GM12875 (cell line): ENCODE data around the gene OVAAL.
"Not testable (repeated sequence)": the region's sequence is repeated elsewhere in the genome, so short reads cannot be mapped to it uniquely, and the experiment has no call there.

Source experiments
- H3K4me3 ChIP-seq: one replicate; pipeline ENCODE4 v1.5.1; 2011; ENCODE audit warnings: low read depth, low read length, control low read depth
- TF ChIP-seq, protein P1 (sequence below): IDR thresholded peaks from 2 replicates; pipeline ENCODE4 v1.5.1; 2011; ENCODE audit warnings: low read depth, mild to moderate bottlenecking, control low read depth, inconsistent platforms, low read length, moderate library complexity, borderline replicate concordance; ENCODE audit not compliant: insufficient read depth

Gene OVAAL

GRCh38 chr1:180540697-180541594, 17.8 kb upstream of the OVAAL start:
- no peak overlapping the region for H3K4me3 ChIP-seq
- TF ChIP-seq, protein P1, sequence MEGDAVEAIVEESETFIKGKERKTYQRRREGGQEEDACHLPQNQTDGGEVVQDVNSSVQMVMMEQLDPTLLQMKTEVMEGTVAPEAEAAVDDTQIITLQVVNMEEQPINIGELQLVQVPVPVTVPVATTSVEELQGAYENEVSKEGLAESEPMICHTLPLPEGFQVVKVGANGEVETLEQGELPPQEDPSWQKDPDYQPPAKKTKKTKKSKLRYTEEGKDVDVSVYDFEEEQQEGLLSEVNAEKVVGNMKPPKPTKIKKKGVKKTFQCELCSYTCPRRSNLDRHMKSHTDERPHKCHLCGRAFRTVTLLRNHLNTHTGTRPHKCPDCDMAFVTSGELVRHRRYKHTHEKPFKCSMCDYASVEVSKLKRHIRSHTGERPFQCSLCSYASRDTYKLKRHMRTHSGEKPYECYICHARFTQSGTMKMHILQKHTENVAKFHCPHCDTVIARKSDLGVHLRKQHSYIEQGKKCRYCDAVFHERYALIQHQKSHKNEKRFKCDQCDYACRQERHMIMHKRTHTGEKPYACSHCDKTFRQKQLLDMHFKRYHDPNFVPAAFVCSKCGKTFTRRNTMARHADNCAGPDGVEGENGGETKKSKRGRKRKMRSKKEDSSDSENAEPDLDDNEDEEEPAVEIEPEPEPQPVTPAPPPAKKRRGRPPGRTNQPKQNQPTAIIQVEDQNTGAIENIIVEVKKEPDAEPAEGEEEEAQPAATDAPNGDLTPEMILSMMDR = no peak

DNA sequence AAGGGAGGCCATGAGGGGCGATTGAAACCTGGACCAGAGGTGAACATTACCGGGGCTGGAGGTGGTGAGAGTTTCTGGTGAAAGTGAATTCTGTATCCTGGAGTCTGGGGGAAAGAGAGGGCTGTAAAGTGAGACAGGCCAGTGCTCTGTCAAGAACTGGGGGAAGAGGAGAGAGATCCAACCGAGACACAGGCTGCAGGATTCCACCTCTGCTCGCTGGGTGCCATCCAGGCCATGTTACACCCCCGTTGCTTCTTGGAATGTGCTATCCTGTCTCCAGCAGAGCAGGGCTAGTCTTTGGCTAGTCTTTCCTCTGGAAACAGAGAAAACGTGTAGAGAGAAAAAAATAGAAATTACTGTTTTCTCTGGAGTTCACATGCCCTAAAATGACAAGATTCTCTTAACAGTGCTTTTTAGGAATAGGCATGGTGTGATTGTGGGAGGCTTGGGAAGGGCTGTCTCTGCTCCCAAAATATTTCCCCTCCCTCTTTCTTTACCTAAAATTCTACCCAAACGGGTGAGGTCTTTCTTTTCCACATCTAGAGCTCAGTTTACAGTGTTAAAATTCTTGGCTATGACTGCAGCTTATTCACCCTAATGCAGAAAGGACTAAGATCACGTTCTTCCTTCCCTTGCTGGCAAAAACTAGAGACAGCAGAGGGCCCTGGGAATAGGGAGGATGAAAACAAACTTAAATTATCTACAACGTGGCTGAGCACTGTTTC, 16.5 kb upstream of the OVAAL start:
- H3K4me3 ChIP-seq = no peak overlapping the region
- TF ChIP-seq, protein P1 = no peak

GRCh38 chr1:180542838-180543145, 16.0 kb upstream of the OVAAL start:
- no peak overlapping the region for H3K4me3 ChIP-seq
- TF ChIP-seq, protein P1 = no peak

DNA sequence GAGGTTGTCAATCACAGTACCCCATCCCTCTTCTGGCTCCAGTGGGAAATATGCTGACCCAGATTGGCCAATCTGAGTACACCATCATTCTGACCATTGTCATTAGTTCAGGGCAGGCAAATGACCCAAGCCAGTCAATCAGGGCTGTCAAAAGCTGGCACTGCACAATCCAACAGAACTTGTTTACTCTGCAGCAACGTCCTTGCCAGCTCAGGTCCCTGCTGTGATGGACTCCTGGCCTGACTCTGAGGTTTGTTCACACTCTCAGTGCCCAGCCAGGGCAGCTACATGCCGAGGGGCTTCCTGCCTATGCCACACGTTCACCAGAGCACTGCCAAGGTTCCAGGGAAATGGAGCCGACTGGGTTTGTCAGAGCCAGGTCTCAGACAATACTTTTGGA, 14.7 kb upstream of the OVAAL start:
- H3K4me3 ChIP-seq = no peak overlapping the region
- TF ChIP-seq, protein P1 = no peak

DNA sequence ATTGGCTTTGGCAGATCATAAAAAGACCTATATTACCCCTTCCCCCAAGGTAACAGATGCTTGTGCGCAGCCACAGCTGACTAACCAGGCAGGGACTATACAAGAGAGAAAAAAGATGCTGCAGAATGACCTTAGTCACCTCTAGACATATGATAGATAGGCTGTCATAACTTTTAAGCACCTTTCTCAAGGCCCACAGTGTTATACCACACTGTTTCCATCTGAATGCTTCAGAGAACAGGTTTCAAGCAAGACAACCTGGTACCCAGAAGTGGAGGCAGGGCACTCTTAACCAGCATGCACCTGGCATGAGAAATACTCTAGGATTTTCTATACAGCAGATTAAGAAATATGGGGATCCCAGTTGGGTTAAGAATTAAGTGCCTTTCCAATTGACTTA, 12.8 kb upstream of the OVAAL start:
- no peak overlapping the region for H3K4me3 ChIP-seq
- TF ChIP-seq, protein P1 = no peak

DNA sequence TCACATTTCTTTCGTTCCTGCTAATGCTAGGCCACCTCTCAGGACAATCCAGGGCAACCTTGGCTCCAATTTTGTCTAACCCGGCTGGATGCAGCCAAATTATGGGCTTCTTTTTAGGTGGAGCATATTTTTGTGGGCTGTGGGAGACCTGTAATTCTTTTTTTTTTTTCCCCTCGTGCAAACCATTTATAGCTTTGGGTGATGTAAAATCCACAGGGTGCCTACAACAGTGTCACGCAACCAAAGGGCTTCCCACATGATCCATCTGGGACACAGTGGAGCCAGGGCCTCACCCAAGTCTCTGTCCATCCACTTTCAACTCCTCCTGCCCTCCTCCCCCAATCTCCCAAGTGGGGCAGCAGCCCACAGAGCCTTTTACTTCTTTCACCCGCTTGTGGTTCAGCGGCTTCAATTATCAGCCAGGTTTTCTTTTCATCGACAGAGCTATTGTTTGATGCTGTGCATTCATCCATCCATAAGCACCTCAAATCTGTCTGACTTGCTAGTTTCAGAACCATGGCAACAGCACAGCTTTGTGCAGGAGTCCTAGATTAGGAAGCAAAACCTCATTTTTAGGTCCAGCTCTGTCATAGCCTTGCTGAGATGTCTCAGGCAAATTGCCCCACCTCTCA, 10.0 kb upstream of the OVAAL start:
- H3K4me3 ChIP-seq = no peak overlapping the region
- TF ChIP-seq, protein P1 = no peak

- H3K4me3 ChIP-seq = not testable (repeated sequence)
Measured at GRCh38 chr1:180549770-180550169, 9.0 kb upstream of the OVAAL start.
